CD4-positive, alpha-beta memory T cell (primary cell): ENCODE data around the gene PRKAB1. TPM values are rescaled to one million over a fixed set of nuclear protein-coding genes. Genes with fewer than 3 reads are reported as not detected.

Experiments
- CTCF ChIA-PET: fragments of 350-600 bp; sonication (Branson Sonifier 250); formaldehyde crosslinking; loops from one replicate; lab custom pipeline; 2021; ENCODE audit warnings: inconsistent platforms; ENCODE audit not compliant: partially characterized antibody; lab: Charles Lee
- POLR2A ChIA-PET: fragments of 350-600 bp; sonication (Branson Sonifier 250); formaldehyde crosslinking; loops from one replicate; lab custom pipeline; 2021; ENCODE audit not compliant: partially characterized antibody; lab: Charles Lee
- DNase-seq, 5 donors: peaks; one replicate each; pipeline versions ENCODE4 v3.0.0 to v3.0.0-alpha.2; 2020 to 2022; ENCODE audit warnings: mixed read lengths in 1 of 5
- H3K27ac ChIP-seq: one replicate; pipeline ENCODE4 v1.7.0; 2013; ENCODE audit warnings: low read depth, low read length
- H3K27me3 ChIP-seq: 2 replicates; pipeline ENCODE4 v1.7.0; 2013; ENCODE audit warnings: mild to moderate bottlenecking, low read length, moderate library complexity; ENCODE audit not compliant: insufficient read depth
- H3K36me3 ChIP-seq: 2 replicates; pipeline ENCODE4 v1.7.0; 2013; ENCODE audit warnings: mild to moderate bottlenecking, low read length, moderate library complexity; ENCODE audit not compliant: insufficient read depth
- H3K4me1 ChIP-seq: 2 replicates; pipeline ENCODE4 v1.7.0; 2013; ENCODE audit warnings: mild to moderate bottlenecking, low read length, moderate library complexity; ENCODE audit not compliant: insufficient read depth
- H3K4me3 ChIP-seq, 2 donors: one replicate each; pipeline ENCODE4 v1.7.0; 2013; ENCODE audit warnings: low read length in 2 of 2, mild to moderate bottlenecking in 1 of 2
- H3K9me3 ChIP-seq, 2 donors: one replicate each; pipeline ENCODE4 v1.7.0; 2013; ENCODE audit warnings: low read length in 2 of 2, control low read depth in 1 of 2; ENCODE audit not compliant: control insufficient read depth in 1 of 2
- H3K27ac Mint-ChIP-seq, 7 donors: one replicate each; pipeline ENCODE4 v1.8.0; 2020 to 2021; ENCODE audit warnings: mixed read lengths in 7 of 7, mild to moderate bottlenecking in 6 of 7, inconsistent platforms in 3 of 7, moderate library complexity in 3 of 7
- H3K27me3 Mint-ChIP-seq, 2 donors: one replicate each; pipeline ENCODE4 v1.8.0; 2020 to 2021; ENCODE audit warnings: mixed read lengths in 2 of 2
- H3K36me3 Mint-ChIP-seq, 2 donors: one replicate each; pipeline ENCODE4 v1.8.0; 2020 to 2021; ENCODE audit warnings: mixed read lengths in 2 of 2, inconsistent platforms in 1 of 2, mild to moderate bottlenecking in 1 of 2
- H3K4me1 Mint-ChIP-seq, 4 donors: one replicate each; pipeline ENCODE4 v1.8.0; 2020 to 2021; ENCODE audit warnings: mixed read lengths in 4 of 4, mild to moderate bottlenecking in 1 of 4
- H3K4me3 Mint-ChIP-seq, 8 donors: one replicate each; pipeline ENCODE4 v1.8.0; 2020 to 2021; ENCODE audit warnings: mixed read lengths in 8 of 8, mild to moderate bottlenecking in 7 of 8, moderate library complexity in 6 of 8, inconsistent platforms in 3 of 8
- H3K9me3 Mint-ChIP-seq, 8 donors: one replicate each; pipeline ENCODE4 v1.8.0; 2020 to 2021; ENCODE audit warnings: mixed read lengths in 8 of 8, mild to moderate bottlenecking in 5 of 8, inconsistent platforms in 3 of 8, moderate library complexity in 1 of 8
- intact Hi-C: fragments of 100-400 bp; cut with micrococcal nuclease; formaldehyde crosslinking; loops from one replicate; pipeline ENCODE4 v1.15.1; 2023
- polyA plus RNA-seq, 2 donors: library from polyadenylated mRNA; unstranded; fragments of 300-500 nt; fragmentation: Illumina TruSeq; gene quantifications; one replicate each; pipeline ENCODE4 v1.2.3, GENCODE V29; 2021
- total RNA-seq, 2 experiments: library from RNA; stranded (reverse); gene quantifications; one replicate each; pipeline ENCODE4 v1.2.3, GENCODE V29; 2021

PRKAB1 gene
- total and polyA plus RNA-seq, 4 experiments from 2014 or later, result 41.7 to 59.3 (median 45.5) TPM

- Mint-ChIP-seq H3K27ac (no peak overlapping the region), H3K36me3 (no peaks in the 10 kb centered on the region), H3K9me3 (no peaks in the 10 kb centered on the region), H3K27me3 (no peaks in the 10 kb centered on the region), H3K4me1 (peaks cover 10 to 27% (median 15%) of the 10 kb centered on the region in 4 donors), H3K4me3 (no peak overlapping the region)
- Histone ChIP-seq H3K4me1 (peaks cover 18% of the 10 kb centered on the region), H3K9me3 (no peaks in the 10 kb centered on the region), H3K36me3 (no peaks in the 10 kb centered on the region), H3K27ac (no peak overlapping the region), H3K27me3 (no peaks in the 10 kb centered on the region), H3K4me3 (no peak overlapping the region)
- DNase-seq, result no peak
- intact Hi-C loops, result loop anchor here (10.0 kb wide), 2 partner anchors 1023 to 1257 kb away; partner anchors contain the start of gene MLEC
- ChIA-PET CTCF (interaction anchor here (1.2 to 1.5 kb wide), 2 partner anchors 9 to 13 kb away, joined by 3 to 6 read pairs; no protein-coding TSS in a partner anchor), POLR2A (no interaction called here)
Measured at GRCh38 chr12:119661882-119662281, 6.1 kb upstream of the PRKAB1 start.

- no peak overlapping the region for H3K27ac Mint-ChIP-seq
- DNase-seq, result no peak
- peaks cover 0 to 3% of the 10 kb centered on the region in 2 donors for H3K36me3 Mint-ChIP-seq
- intact Hi-C loops, result loop anchor here (5.0 to 10.0 kb wide), 4 partner anchors 423 to 1260 kb away; partner anchors contain the start of gene MLEC
- Histone ChIP-seq H3K9me3 (no peaks in the 10 kb centered on the region), H3K27ac (no peak overlapping the region), H3K36me3 (no peaks in the 10 kb centered on the region), H3K4me1 (peaks cover 31% of the 10 kb centered on the region), H3K4me3 (no peak overlapping the region), H3K27me3 (no peaks in the 10 kb centered on the region)
- peaks cover 0 to 2% (median 0%) of the 10 kb centered on the region in 8 donors for H3K9me3 Mint-ChIP-seq
- CTCF ChIA-PET, result interaction anchor here (1.6 kb wide), 1 partner anchor 16 kb away, joined by 9 read pairs; no protein-coding TSS in a partner anchor
- peaks cover 19 to 45% (median 28%) of the 10 kb centered on the region in 4 donors for H3K4me1 Mint-ChIP-seq
- H3K27me3 Mint-ChIP-seq, result no peaks in the 10 kb centered on the region
- POLR2A ChIA-PET, result no interaction called here
- H3K4me3 Mint-ChIP-seq, result no peak overlapping the region
Measured at GRCh38 chr12:119664642-119665041, 3.3 kb upstream of the PRKAB1 start.

- CTCF ChIA-PET, result interaction anchor here (0.7 to 1.6 kb wide), 6 partner anchors 9 to 1289 kb away, joined by 3 to 9 read pairs (median 4); partner anchors contain the start of gene SUDS3
- H3K9me3 Mint-ChIP-seq, result peaks cover 0 to 2% (median 0%) of the 10 kb centered on the region in 8 donors
Measured at GRCh38 chr12:119665164-119665929, 2.6 kb upstream of the PRKAB1 start.

GRCh38 chr12:119666226-119666795 is 1.6 kb upstream of the PRKAB1 start:
- no peaks in the 10 kb centered on the region for H3K36me3 ChIP-seq

More at GRCh38 chr12:119665164-119665929, 2.6 kb upstream of the PRKAB1 start:
- Mint-ChIP-seq H3K4me1 (peaks cover 23 to 45% (median 31%) of the 10 kb centered on the region in 4 donors), H3K27me3 (no peaks in the 10 kb centered on the region), H3K36me3 (peaks cover 3 to 9% of the 10 kb centered on the region in 2 donors), H3K27ac (peak overlapping the region in 1 of 7 donors; percentile 59), H3K4me3 (peak overlapping the region in 2 of 8 donors; percentile 16 to 35)
- intact Hi-C loops, result loop anchor here (5.0 to 10.0 kb wide), 4 partner anchors 422 to 1261 kb away; partner anchors contain the start of gene MLEC
- Histone ChIP-seq H3K27me3 (no peaks in the 10 kb centered on the region), H3K4me1 (peaks cover 34% of the 10 kb centered on the region), H3K27ac (no peak overlapping the region), H3K36me3 (no peaks in the 10 kb centered on the region), H3K9me3 (no peaks in the 10 kb centered on the region), H3K4me3 (no peak overlapping the region)
- no peak for DNase-seq
- POLR2A ChIA-PET, result no interaction called here

GRCh38 chr12:119666900-119667576 is 895 bp upstream of the PRKAB1 start:
- Mint-ChIP-seq H3K9me3 (peaks cover 0 to 2% (median 0%) of the 10 kb centered on the region in 8 donors), H3K4me3 (peak overlapping the region; percentile 88 to 93 (median 90)), H3K27me3 (no peaks in the 10 kb centered on the region), H3K27ac (peak overlapping the region; percentile 58 to 95 (median 88)), H3K4me1 (peaks cover 28 to 60% (median 42%) of the 10 kb centered on the region in 4 donors), H3K36me3 (peaks cover 14 to 26% of the 10 kb centered on the region in 2 donors)
- Histone ChIP-seq H3K27ac (peak overlapping the region; percentile 78), H3K4me1 (peaks cover 46% of the 10 kb centered on the region), H3K9me3 (no peaks in the 10 kb centered on the region), H3K27me3 (no peaks in the 10 kb centered on the region), H3K4me3 (peak overlapping the region; percentile 67 to 98), H3K36me3 (peaks cover 6% of the 10 kb centered on the region)
- CTCF ChIA-PET, result interaction anchor here (0.7 to 2.4 kb wide), 7 partner anchors 8 to 35 kb away, joined by 3 to 15 read pairs (median 6); no protein-coding TSS in a partner anchor
- POLR2A ChIA-PET, result interaction anchor here (0.8 to 1.9 kb wide), 4 partner anchors 8 to 625 kb away, joined by 3 to 14 read pairs (median 4); partner anchors contain the start of gene RNU4-2
- no peak for DNase-seq
- intact Hi-C loops, result loop anchor here (2.0 to 10.0 kb wide), 6 partner anchors 420 to 1530 kb away; partner anchors contain the start of genes MLEC, PEBP1 and SUDS3

More at GRCh38 chr12:119666226-119666795, 1.6 kb upstream of the PRKAB1 start:
- Histone ChIP-seq H3K4me3 (no peak overlapping the region), H3K27me3 (no peaks in the 10 kb centered on the region), H3K4me1 (peaks cover 42% of the 10 kb centered on the region), H3K27ac (no peak overlapping the region), H3K9me3 (no peaks in the 10 kb centered on the region)
- Mint-ChIP-seq H3K4me3 (peak overlapping the region; percentile 43 to 93 (median 80)), H3K27ac (peak overlapping the region; percentile 9 to 88 (median 81)), H3K9me3 (peaks cover 0 to 2% (median 0%) of the 10 kb centered on the region in 8 donors), H3K4me1 (peaks cover 26 to 53% (median 39%) of the 10 kb centered on the region in 4 donors), H3K27me3 (no peaks in the 10 kb centered on the region), H3K36me3 (peaks cover 9 to 19% of the 10 kb centered on the region in 2 donors)
- no peak for DNase-seq
- intact Hi-C loops, result loop anchor here (2.0 to 10.0 kb wide), 6 partner anchors 421 to 1530 kb away; partner anchors contain the start of genes MLEC, PEBP1 and SUDS3
- POLR2A ChIA-PET, result no interaction called here
- CTCF ChIA-PET, result interaction anchor here (0.7 to 1.6 kb wide), 5 partner anchors 15 to 1290 kb away, joined by 3 to 9 read pairs (median 4); partner anchors contain the start of gene SUDS3

- Histone ChIP-seq H3K27me3 (no peaks in the 10 kb centered on the region), H3K4me3 (peak overlapping the region; percentile 67 to 98), H3K4me1 (peaks cover 59% of the 10 kb centered on the region), H3K27ac (peak overlapping the region; percentile 78), H3K36me3 (peaks cover 20% of the 10 kb centered on the region), H3K9me3 (no peaks in the 10 kb centered on the region)
- ChIA-PET CTCF (interaction anchor here (1.2 to 2.4 kb wide), 5 partner anchors 8 to 20 kb away, joined by 3 to 15 read pairs (median 8); no protein-coding TSS in a partner anchor), POLR2A (interaction anchor here (0.7 to 1.9 kb wide), 7 partner anchors 8 to 624 kb away, joined by 3 to 14 read pairs (median 4); partner anchors contain the start of genes BICDL1 and RNU4-2)
- Mint-ChIP-seq H3K27ac (peak overlapping the region; percentile 88 to 95 (median 93)), H3K4me1 (peaks cover 34 to 74% (median 52%) of the 10 kb centered on the region in 4 donors), H3K36me3 (peaks cover 23 to 38% of the 10 kb centered on the region in 2 donors), H3K4me3 (peak overlapping the region; percentile 88 to 93 (median 90)), H3K9me3 (peaks cover 0 to 2% (median 0%) of the 10 kb centered on the region in 8 donors), H3K27me3 (no peaks in the 10 kb centered on the region)
- no peak for DNase-seq
- intact Hi-C loops, result loop anchor here (5.0 to 10.0 kb wide), 4 partner anchors 419 to 1264 kb away; partner anchors contain the start of gene MLEC
Measured at GRCh38 chr12:119668324-119668841, 450 bp downstream of the PRKAB1 start.
